ENCODE data around the gene USP9X. TPM values are rescaled to one million over a fixed set of nuclear protein-coding genes. Genes with fewer than 3 reads are reported as not detected.
A peak's percentile ranks its signal among the peaks of the same experiment; 100 is the strongest.

The USP9X gene
- total and polyA plus RNA-seq, 2 of the 8 experiments (the other 6 are each of a cell fraction or from before 2014, with no cell fraction given) = 79.2 to 300 TPM

- peaks cover 55 to 99% of the 10 kb centered on the region in 2 experiments for H3K79me2 ChIP-seq (ENCODE audit: control insufficient read depth in 1 of 2, insufficient read depth in 2 of 2, low read length in 2 of 2)
These were observed 32.9 kb downstream of the USP9X start for GRCh38 chrX:41118156-41118555.

More at GRCh38 chrX:41118156-41118555, 32.9 kb downstream of the USP9X start:
- Histone ChIP-seq H4K91ac (replicated peaks; ENCODE audit: insufficient read length, low read length) (no peak overlapping the region), H4K5ac (ENCODE audit: insufficient read length, low read depth, low read length) (no peak overlapping the region), H2AK5ac (ENCODE audit: low read depth, low read length) (no peak overlapping the region), H2AFZ (ENCODE audit: low read length) (no peak overlapping the region), H2BK20ac (ENCODE audit: low read length) (no peak overlapping the region), H3K79me1 (ENCODE audit: low read depth, low read length) (no peaks in the 10 kb centered on the region), H3K14ac (ENCODE audit: insufficient read length) (no peak overlapping the region), H3K4ac (replicated peaks; ENCODE audit: insufficient read length, low read depth, low read length) (no peak overlapping the region), H2BK12ac (ENCODE audit: low read depth, low read length) (no peak overlapping the region), H2BK120ac (replicated peaks; ENCODE audit: low read depth, low read length) (no peak overlapping the region), H2BK5ac (ENCODE audit: low read depth, low read length) (no peak overlapping the region), H3K9ac (replicated peaks in 1 of 4; ENCODE audit: extremely low read depth in 1 of 4, low read depth in 3 of 4, low read length in 3 of 4) (no peak overlapping the region), H3K23me2 (ENCODE audit: low read depth, low read length) (no peaks in the 10 kb centered on the region), H3K9me3 (ENCODE audit: insufficient read depth in 2 of 2, low read depth in 1 of 2, low read length in 1 of 2) (no peaks in the 10 kb centered on the region), H3K4me3 (ENCODE audit: extremely low read depth in 1 of 4, insufficient read depth in 2 of 4, low read depth in 3 of 4, low read length in 4 of 4) (peak overlapping the region in 1 of 4 experiments; percentile 32; a peak in 1 of 8 replicates), H3K56ac (replicated peaks; ENCODE audit: insufficient read length, low read depth, low read length) (no peak overlapping the region), H3K27ac (ENCODE audit: low read depth, low read length) (no peak overlapping the region), H3K4me1 (replicated peaks in 1 of 4; ENCODE audit: control insufficient read depth in 3 of 4, insufficient read depth in 4 of 4, low read length in 3 of 4) (peaks cover 0 to 20% (median 11%) of the 10 kb centered on the region in 4 experiments; a peak in 3 of 7 replicates), H4K20me1 (replicated peaks in 1 of 2; ENCODE audit: control insufficient read depth in 1 of 2, insufficient read depth in 2 of 2, low read length in 2 of 2) (peaks cover 14 to 20% of the 10 kb centered on the region in 2 experiments), H3K18ac (ENCODE audit: extremely low read depth, low read length) (no peak overlapping the region), H2BK15ac (ENCODE audit: low read length) (no peak overlapping the region), H3K4me2 (ENCODE audit: insufficient read depth in 1 of 2, low read depth in 2 of 2, low read length in 2 of 2) (peak overlapping the region; percentile 2 to 48; a peak in 2 of 4 replicates), H3K27me3 (replicated peaks in 1 of 4; ENCODE audit: control insufficient read depth in 3 of 4, extremely low read depth in 1 of 4, insufficient read depth in 3 of 4, low read length in 3 of 4) (no peaks in the 10 kb centered on the region), H4K8ac (ENCODE audit: extremely low read depth, insufficient read depth, low read length) (no peak overlapping the region), H3K36me3 (ENCODE audit: control insufficient read depth in 2 of 4, insufficient read depth in 4 of 4, low read length in 3 of 4) (peaks cover 0 to 15% (median 0%) of the 10 kb centered on the region in 4 experiments; a peak in 3 of 8 replicates), H3K23ac (ENCODE audit: insufficient read length) (no peak overlapping the region)
- CTCF ChIA-PET (ENCODE audit: partially characterized antibody) = interaction anchor here (1.1 kb wide), 1 partner anchor 27 kb away, joined by 3 read pairs; no protein-coding TSS in a partner anchor
- no peak for DNase-seq (ENCODE audit: low read depth in 1 of 2, low spot score in 2 of 2)
- no peak for FAIRE-seq
- TF ChIP-seq CTBP2 (IDR thresholded peaks at IDR 0.05; ENCODE audit: borderline replicate concordance, insufficient read depth, insufficient read length, low read length) (no peak), USF2 (IDR thresholded peaks at IDR 0.05; ENCODE audit: low read length) (no peak), JUND (IDR thresholded peaks at IDR 0.05; ENCODE audit: low read length) (no peak), GTF2F1 (IDR thresholded peaks at IDR 0.05; ENCODE audit: borderline replicate concordance, low read depth, low read length) (no peak), EGR1 (IDR thresholded peaks at IDR 0.05; ENCODE audit: borderline replicate concordance, low read depth, low read length) (no peak), CREB1 (IDR thresholded peaks at IDR 0.05) (no peak), FOSL1 (IDR thresholded peaks at IDR 0.05; ENCODE audit: insufficient read depth, low read depth, low read length) (no peak), MAX (IDR thresholded peaks at IDR 0.05) (no peak), TAF7 (optimal IDR thresholded peaks at IDR 0.05; ENCODE audit: borderline replicate concordance, low read depth, low read length) (no peak)
- POLR2A ChIA-PET (ENCODE audit: partially characterized antibody) = no interaction called here
- 87% methylated on average over 4 of the region's 5 CpGs; no CpG with 5 or more reads in 1 of the 2 experiments for WGBS, 2 experiments (ENCODE audit: extremely low coverage in 1 of 2, insufficient coverage in 1 of 2, insufficient read length in 1 of 2, insufficient replicate concordance in 2 of 2, low coverage in 1 of 2, low lambda C conversion rate in 2 of 2, missing lambda C conversion rate in 1 of 2)

Measured in H1 (cell line).